GM12865 (cell line): ENCODE data around the gene ZNF318.

Experiments
- DNase-seq: peaks from one replicate; pipeline ENCODE4 v3.0.0; 2010; ENCODE audit warnings: low read depth
- H3K4me3 ChIP-seq: 2 replicates; pipeline ENCODE4 v1.5.1; 2011; ENCODE audit warnings: mild to moderate bottlenecking, low read depth, low read length, control low read depth
- TF ChIP-seq, protein P1 (sequence below): IDR thresholded peaks from 2 replicates; pipeline ENCODE4 v1.5.1; 2011; ENCODE audit warnings: low read length, control low read depth, low read depth, inconsistent platforms; ENCODE audit not compliant: insufficient read depth; ENCODE audit errors: missing control alignments

Gene ZNF318

DNA sequence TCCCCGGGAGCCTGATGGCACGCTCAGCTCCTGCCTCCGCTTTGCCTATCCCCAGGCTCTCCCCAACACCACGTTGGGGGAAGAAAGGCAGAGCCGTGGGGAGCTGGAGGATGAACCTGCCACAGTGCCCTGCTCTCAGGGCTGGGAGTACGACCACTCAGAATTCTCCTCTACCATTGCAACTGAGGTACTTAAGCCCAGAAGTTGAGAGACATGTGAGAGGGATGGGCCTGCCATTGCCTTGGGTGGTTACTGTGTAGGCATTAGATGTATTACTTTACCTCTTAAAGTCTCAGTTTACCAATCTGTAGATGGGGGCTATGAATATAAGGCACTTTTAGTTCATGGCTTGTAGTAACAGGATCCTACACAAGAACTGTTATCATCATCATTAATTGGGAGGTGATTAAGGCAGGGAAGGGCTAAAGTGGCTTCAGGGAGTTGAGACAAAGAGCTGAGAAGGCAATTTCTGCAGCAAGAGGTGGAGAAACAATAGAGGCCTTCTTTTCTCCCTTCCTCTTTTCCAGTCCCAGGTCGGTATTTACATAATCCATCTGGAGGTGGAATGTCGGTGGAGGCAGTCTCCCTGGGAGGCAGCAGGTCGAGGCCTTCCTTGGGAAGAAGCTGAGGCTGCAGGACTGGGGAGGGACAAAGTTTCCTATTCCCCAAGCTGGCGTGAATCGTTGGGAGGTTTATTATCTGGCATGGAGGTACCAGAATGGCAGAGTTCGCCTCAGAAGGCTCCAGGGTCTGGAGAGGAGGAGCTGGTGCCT, 70.7 kb downstream of the ZNF318 start:
- no peak overlapping the region for H3K4me3 ChIP-seq

DNA sequence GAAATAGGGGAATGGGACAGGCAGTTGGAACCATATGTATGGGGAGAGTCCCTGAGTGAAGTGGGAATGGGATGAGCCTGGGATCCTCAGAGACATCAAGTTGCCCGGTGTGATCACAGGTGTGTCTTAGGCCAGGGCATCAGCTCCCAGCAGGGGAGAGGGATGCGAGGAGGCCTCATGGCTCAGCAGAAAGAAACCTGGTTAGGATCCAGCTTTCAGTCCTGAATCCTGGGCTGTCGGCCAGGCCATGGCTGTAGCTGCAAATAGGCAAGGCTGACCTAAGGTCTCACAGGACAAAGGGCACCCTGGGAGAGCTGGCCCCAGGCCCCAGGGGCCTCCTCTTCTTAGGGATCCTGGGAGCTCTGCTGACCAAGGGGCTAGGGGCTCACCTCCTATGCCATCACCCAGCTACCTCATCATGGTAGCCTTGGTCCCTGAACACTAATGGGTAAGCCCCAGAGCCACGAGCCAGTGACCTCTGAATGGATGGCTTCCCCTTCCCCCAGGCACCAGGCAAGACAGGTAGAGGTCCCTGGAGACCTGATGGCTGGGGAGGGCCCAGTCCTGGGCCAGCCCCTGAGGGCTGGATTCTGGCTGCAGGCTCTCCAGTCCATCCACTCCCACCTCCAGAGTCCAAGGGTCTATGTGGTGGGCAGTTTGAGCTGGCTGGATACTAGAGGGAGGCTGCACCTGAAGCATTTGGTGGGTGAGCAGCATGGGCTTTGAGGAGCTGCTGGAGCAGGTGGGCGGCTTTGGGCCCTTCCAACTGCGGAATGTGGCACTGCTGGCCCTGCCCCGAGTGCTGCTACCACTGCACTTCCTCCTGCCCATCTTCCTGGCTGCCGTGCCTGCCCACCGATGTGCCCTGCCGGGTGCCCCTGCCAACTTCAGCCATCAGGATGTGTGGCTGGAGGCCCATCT, 71.5 kb downstream of the ZNF318 start, which contains the start of gene SLC22A7:
Gene SLC22A7, plus strand, starts transcription at position 617 of the 921 bp plus-strand sequence. Its CDS starts 99 bp downstream, at position 716.
- TF ChIP-seq, protein P1, sequence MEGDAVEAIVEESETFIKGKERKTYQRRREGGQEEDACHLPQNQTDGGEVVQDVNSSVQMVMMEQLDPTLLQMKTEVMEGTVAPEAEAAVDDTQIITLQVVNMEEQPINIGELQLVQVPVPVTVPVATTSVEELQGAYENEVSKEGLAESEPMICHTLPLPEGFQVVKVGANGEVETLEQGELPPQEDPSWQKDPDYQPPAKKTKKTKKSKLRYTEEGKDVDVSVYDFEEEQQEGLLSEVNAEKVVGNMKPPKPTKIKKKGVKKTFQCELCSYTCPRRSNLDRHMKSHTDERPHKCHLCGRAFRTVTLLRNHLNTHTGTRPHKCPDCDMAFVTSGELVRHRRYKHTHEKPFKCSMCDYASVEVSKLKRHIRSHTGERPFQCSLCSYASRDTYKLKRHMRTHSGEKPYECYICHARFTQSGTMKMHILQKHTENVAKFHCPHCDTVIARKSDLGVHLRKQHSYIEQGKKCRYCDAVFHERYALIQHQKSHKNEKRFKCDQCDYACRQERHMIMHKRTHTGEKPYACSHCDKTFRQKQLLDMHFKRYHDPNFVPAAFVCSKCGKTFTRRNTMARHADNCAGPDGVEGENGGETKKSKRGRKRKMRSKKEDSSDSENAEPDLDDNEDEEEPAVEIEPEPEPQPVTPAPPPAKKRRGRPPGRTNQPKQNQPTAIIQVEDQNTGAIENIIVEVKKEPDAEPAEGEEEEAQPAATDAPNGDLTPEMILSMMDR: no peak
- no peak for DNase-seq
- H3K4me3 ChIP-seq: no peak within 1 kb of the TSS

More for the DNA sequence above, 70.7 kb downstream of the ZNF318 start:
- TF ChIP-seq, protein P1: no peak
- DNase-seq: no peak

DNA sequence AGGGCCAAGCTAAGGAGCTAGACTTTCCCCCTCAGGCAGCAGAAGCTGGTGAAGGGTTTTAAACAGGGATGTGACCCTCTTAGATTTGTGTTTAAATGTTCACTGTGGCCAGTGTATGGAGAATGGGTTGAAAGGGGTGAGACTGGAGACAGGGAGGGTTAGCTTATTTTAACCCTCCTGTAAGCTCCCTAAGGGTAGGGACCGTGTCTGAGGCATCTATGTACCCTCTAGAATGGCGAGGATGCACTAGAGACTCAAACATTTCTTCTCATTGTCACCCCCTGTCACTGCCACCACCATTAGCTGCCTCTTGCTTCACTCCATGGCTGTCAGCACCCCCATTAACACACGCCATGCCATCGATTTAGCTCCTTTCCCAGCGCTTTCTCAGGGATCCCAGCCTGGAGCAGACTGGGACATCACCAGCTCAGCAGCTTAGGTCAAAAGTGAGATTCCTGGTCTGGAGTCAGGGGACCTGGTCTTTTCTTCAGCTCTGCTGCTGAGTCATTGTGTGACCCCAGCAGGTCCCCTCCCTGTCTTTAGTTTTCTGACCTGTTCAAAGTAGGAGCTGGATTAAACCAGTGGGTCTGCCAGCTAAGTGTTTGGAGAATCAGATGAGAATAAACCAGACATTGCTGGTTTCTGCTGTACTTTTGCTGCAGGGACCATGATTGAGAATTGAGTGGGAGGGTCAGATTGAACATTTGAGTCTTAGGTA, 72.5 kb downstream of the ZNF318 start:
- DNase-seq: no peak
- TF ChIP-seq, protein P1: no peak
- no peak overlapping the region for H3K4me3 ChIP-seq

DNA sequence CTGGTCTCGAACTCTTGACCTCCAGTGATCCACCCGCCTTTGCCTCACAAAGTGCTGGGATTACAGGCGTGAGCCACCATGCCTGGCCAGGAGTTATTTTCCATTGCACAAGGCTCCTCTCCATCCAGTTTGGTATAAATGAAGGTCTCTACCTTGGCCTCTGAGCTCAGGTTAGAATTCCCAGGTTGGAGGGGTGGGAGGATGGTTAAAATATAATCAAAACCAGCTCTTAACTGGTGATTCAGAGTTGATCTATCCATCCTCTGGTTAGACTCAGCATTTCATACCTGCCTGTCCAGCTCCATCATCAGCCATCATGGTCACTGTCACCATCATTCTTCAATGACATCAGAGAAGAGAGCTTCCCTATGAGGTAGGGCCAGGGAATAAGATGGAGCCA, 74.0 kb downstream of the ZNF318 start:
- DNase-seq: no peak
- TF ChIP-seq, protein P1: no peak
- no peak overlapping the region for H3K4me3 ChIP-seq

DNA sequence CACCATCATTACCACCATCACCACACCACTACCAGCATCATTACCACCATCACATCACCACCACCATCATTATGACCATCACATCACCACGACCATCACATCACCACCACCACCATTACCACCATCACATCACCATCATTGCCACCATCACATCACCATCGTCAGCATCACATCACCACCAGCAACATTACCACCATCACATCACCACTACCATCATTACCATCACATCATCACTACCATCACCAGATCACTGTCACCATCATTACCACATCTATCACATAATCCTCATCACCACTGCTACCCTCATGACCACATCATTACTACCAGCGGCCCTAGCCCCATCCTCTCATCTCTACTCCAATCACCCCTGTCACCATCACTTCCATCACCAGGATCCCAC, 74.9 kb downstream of the ZNF318 start:
- TF ChIP-seq, protein P1: no peak
- DNase-seq: no peak
- H3K4me3 ChIP-seq: no peak overlapping the region

DNA sequence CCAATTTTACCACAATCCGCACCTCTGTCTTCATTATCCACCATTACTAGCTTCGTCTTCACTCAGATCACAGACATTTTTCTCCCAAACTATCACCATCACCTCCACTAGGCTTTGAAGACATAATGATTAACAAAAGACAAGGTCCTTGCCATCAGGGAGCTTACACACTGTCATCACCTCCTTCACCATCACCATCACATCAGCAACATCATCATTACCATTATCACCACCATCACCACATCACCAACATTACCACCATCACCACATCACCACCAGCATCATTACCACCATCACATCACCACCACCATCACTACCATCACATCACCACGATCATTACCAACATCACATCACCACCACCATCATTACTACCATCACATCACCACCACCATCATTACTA, 75.7 kb downstream of the ZNF318 start:
- TF ChIP-seq, protein P1: no peak
- H3K4me3 ChIP-seq: no peak overlapping the region
- DNase-seq: no peak
